HG02759 (cell line): ENCODE results near the gene RBMS3.
"Not testable (repeated sequence)": the region's sequence is repeated elsewhere in the genome, so short reads cannot be mapped to it uniquely, and the experiment has no call there.

Experiments
- ATAC-seq: cut with Tn5 transposase; IDR thresholded peaks from one replicate; pipeline ENCODE4 v1.9.1; 2021; ENCODE audit warnings: mild to moderate bottlenecking, moderate library complexity; ENCODE audit not compliant: unreplicated experiment

The RBMS3 gene

DNA sequence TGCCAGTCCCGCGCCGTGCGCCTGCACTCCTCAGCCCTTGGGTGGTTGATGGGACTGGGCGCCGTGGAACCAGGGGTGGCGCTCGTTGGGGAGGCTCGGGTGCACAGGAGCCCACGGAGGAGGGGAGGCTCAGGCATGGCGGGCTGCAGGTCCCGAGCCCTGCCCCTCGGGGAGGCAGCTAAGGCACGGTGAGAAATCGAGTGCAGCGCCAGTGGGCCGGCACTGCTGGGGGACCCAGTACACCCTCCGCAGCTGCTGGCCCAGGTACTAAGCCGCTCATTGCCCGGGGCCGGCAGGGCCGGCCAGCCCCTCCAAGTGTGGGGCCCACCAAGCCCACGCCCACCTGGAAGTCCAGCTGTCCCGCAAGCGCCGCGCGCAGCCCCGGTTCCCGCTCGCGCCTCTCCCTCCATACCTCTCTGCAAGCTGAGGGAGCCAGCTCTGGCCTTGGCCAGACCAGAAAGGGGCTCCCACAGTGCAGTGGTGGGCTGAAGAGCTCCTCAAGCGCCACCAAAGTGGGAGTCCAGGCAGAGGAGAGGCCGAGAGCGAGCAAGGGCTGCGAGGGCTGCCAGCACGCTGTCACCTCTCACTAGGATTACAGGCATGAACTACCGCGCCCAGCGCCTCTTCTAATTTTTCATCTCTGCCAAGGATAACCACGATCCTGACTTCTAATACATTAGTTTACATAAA lies 192.8 kb downstream of the RBMS3 start:
- not testable (repeated sequence) for ATAC-seq

GRCh38 chr3:29475305-29475840 lies 194.5 kb downstream of the RBMS3 start:
- ATAC-seq = no peak

GRCh38 chr3:29475854-29476253 lies 195.0 kb downstream of the RBMS3 start:
- ATAC-seq = no peak

- ATAC-seq = no peak
Measured at GRCh38 chr3:29478611-29479010, 197.7 kb downstream of the RBMS3 start.

DNA sequence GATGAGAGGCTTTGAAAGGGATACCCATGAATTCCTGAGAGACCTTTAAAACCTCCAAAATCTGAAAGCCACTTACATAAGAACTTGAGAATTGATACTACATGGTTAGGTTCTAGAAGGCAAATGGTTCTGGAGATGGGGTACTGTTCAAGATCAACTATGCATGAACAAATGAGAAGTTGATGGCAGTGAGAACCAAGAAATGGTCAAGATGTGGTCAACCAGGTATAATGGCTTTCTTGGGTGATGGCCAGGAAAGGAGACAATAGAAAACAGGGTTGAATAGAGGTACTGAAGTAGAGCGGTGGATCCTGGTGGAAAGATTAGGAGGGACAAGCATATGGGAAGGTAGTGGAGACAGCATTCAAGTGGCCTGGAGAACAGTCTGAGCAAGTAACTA lies 200.4 kb downstream of the RBMS3 start:
- ATAC-seq = no peak

GRCh38 chr3:29481969-29482767 lies 201.3 kb downstream of the RBMS3 start:
- ATAC-seq = peak; percentile 79

- no peak for ATAC-seq
Measured at GRCh38 chr3:29484633-29485032, 203.8 kb downstream of the RBMS3 start.

- ATAC-seq = no peak
Measured at GRCh38 chr3:29486096-29486495, 205.2 kb downstream of the RBMS3 start.

DNA sequence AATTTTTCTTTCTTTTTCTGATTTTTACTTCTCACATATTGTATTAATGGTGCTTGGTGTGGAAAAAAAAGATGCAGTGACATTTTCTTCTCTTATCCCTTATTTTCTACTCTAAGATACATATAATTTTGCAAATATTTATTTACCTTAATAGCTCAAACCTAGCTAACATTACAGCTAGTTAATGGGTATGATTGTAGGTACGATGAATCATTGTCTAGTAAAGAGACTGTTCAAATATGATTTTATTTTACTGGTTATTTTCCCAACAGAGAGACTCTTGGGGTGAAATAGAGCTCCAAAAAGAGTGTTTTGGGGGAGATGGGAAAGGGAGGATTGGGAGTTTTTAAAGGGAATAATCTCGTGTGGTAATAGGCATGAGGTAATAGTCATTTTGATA lies 206.0 kb downstream of the RBMS3 start:
- no peak for ATAC-seq

- no peak for ATAC-seq
Measured at GRCh38 chr3:29488922-29489321, 208.1 kb downstream of the RBMS3 start.

GRCh38 chr3:29493109-29493508 lies 212.2 kb downstream of the RBMS3 start:
- ATAC-seq = no peak

DNA sequence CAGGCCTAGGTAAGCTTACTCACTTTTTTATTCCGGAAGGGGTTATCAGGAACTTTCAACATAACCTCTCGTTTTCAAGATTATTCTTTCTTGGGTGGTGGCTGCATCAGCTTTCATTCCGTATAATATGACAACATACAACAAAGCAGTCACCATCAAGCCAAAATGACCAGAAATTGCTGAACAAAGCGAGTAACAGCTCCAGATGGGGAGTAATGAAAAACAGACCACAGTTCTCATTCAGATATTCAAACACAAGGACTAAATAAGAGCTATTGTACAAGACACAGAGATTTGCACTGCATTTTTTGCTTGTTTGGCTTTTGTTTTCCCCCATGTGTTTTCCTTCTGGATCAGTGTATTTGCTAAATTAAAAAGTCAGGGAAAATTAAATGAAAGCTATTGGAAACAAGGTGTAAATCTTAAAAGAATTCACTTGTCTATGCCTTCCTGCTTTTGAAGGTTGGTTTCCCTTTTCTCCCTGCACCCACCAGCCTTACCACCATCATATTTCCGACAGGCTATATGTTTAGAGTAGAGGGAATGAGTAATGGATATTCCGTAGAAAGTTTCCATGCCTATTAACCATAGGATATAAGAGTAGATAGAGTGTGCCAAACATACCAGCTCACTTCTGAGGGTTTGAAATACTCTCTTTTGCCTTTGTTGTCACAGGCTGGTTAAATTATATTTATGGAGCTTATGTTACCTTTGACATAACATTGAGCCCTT lies 213.6 kb downstream of the RBMS3 start:
- ATAC-seq = no peak

- no peak for ATAC-seq
Measured at GRCh38 chr3:29497282-29497681, 216.4 kb downstream of the RBMS3 start.

DNA sequence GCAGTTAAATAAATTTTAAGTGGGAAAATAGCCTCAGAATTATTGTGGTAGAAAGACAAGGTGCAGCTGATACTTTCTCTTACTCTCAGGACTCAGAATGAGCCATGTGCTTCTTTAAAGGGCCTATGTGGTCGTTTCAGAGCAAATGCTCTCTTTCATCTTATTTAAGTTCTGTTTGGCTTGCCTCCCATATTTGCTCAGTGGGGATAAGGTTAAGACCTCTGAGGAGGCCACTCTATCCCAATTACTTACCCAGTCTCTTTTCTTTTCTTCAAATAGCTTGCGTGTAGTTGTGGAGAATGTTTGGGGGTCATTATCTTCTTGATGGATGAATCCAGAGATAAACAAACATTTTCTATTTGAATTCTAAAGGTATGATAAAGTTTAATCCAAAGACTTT lies 221.9 kb downstream of the RBMS3 start:
- ATAC-seq = no peak

DNA sequence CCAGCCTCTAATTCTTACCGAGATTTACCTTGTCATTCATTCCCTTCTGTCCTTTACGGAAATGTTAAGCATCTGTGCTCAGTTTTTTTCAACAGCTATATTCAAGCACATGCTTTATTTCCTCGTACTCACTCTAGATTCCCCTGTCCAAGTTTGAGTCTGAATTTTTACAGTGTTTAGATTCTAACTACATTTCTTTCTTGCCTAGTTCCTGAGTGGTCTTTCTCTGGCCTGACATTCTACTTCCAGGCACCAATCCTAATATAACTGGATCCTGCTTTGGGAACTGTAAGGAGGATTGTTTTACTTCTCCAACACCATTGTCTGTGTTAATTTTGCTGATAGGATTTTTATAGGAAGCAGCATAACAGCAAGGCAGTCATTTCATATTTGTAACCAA lies 222.4 kb downstream of the RBMS3 start:
- no peak for ATAC-seq

DNA sequence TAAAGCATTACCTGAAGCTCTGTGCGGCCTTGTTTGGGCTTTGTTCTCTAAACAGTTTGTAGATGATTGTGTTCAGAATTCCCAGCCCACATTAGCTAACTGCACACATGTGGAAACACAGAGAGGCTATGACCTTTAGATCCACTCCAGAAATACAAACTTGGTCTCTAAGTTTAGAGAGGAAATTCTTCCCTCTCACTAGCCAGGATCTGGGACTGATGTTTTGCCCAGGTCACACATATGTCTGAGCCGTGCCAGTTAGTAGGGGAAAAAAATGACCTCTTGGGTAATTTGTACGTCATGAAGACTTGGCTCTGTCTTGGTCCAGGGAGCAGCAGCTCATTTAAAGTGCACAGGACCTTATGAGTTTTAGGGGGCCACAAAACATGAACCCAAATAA lies 223.1 kb downstream of the RBMS3 start:
- ATAC-seq = no peak

DNA sequence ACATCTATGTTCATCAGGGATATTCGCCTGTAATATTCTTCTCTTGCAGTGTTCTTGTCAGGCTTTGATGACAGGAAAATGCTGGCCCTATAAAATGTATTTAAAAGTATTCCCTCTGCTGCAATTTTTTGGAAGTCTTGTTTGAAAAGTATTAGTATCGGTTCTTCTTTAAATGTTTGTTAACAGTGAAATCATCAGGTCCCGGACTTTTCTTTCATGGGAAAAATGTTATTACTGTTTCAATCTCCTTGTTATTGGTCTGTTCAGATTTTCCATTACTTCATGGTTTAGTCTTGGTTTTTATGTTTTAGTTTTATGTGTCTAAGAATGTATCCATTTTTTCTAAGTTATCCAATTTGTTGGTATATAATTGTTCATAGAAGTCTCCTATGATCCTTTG lies 225.6 kb downstream of the RBMS3 start:
- no peak for ATAC-seq

DNA sequence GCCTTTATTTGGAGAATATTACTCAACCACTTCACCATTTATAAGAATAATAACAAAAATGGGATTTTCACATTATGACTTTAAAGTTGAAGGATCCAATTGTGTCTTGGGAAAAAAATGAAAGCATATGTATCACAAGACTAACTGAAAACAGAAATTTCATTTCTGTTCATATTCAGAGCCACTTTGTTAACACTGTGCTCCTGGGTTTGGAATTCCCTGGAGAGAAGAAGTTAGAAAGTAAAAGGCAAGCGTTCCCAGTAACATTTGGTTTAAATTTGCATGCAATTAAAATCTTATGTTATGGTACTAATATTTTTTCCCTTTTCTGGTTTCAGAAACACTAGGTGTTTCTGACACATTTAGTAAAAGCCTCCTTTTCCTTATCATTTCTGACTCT lies 230.8 kb downstream of the RBMS3 start:
- no peak for ATAC-seq

DNA sequence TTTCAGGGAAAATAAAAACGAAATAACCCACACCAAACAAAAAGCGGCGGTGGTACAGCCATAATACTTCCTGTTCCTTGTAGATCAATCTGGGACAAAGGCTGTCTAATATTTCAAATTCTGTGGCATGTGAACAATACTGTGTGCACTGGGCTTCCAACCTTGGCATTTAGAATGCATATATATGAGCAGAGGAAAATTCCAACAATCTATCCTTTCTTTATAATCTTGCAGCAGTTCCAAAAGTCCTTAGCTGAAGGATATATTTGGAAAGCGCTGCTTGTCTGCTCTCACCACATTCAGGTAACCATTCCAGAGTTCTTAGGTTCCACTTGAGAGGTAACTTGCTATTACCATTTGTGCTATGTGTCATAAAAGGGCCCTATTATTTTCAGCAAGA lies 231.8 kb downstream of the RBMS3 start:
- no peak for ATAC-seq

DNA sequence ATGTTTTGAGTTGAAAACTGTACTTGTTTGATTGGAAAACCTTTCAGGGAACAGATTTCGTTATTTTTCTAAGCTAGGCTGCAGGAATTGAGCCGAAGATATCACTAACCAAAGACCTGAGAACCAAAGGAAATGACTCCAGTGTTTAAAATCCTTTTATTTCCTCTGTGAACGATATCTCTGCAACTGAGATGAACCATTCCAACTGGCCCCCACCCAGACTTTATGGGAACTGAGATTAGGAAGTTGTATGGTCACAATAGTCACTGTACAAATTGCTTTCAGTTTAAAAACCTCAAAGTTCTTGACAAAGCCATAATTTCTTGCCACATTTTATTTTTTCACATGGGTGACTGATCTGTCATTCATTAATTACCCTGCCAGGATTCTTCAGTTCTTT lies 232.4 kb downstream of the RBMS3 start:
- ATAC-seq = no peak

DNA sequence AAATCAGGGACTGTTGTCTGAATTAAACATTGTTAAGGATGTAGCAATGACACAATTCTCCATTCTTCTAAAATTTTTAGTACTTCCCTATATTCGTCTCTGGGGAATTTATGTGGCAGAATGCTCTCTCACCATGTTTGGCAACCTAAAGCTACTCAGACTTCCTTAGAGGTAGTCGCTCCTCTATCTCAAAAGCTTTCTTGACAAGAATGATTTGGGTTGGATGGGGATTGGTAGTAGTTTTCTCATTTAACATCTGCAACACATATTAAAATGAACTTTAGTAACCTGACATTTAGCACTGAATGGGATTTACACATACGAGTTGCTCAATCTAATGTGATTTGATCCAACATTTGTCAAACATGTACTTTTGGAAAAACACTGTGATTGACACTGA lies 233.3 kb downstream of the RBMS3 start:
- no peak for ATAC-seq

DNA sequence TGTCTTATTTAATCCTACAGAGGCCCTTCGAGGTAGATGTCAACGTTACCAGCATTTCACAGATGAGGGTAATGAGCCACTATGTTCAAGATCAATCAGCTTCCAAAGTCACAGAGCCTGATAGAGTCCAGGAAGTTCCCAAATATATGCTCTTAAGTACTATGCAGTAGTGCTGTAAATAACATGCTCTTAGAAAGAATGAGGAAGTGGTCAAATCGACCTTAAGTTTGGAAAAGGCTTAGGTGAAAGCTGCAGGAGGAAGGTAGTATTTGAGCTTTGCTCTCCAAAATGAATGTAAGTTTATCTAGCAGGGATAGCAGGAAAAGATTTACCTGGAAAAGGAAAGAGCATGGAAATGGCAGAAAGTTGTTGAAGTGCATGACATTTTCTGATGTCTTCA lies 234.0 kb downstream of the RBMS3 start:
- ATAC-seq = no peak
